Gastrocnemius medialis (tissue), 4 donors: ENCODE results near the gene HSCB.

Experiments
- POLR2A ChIP-seq, 2 donors: fragments of 450-650 bp; IDR thresholded peaks; one replicate each; pipeline ENCODE4 v1.6.1; 2017; ENCODE audit warnings: antibody characterized with exemption in 2 of 2, mild to moderate bottlenecking in 2 of 2, moderate library complexity in 2 of 2
- TF ChIP-seq, protein P1 (sequence below), 5 experiments: fragments of 450-650 bp in 3 of 5; fragments of 200-600 bp in 2 of 5; sonication (generic) in 2 of 5; IDR thresholded peaks in 4 of 5; conservative IDR thresholded peaks in 1 of 5; 1 replicate in 4 of 5; 2 replicates in 1 of 5; pipeline ENCODE4 v1.5.1; 2016 to 2019; ENCODE audit warnings: antibody characterized with exemption in 5 of 5, mild to moderate bottlenecking in 3 of 5, moderate library complexity in 3 of 5

DNA sequence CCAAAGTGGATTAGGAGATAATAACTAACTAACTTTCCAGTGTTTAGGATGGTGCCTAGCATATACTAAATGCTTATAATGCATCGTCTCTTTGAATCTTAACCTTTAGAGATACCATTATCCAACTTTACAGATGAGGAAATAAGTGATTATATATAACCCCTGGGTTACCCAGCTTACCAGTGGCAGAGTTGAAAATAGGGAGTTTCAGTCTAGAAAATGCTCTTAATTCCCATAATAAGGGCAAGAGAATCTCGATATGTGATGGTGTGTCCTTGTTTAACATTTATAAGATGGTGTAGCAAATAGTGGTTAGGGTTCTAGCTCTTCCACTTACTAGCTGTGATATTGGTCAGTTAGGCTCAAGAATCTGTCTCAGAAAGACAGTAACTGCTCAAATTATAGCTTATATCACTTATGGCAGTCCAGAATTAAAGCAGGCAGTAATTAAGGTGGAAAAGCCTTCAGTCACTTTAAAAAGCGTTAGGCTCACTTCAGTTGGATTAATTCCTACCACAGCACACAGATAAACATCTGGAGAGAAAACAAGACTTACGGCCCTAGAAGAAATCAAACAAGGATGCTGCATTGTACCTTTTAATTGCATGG lies 52.2 kb downstream of the HSCB start:
- TF ChIP-seq, protein P1, sequence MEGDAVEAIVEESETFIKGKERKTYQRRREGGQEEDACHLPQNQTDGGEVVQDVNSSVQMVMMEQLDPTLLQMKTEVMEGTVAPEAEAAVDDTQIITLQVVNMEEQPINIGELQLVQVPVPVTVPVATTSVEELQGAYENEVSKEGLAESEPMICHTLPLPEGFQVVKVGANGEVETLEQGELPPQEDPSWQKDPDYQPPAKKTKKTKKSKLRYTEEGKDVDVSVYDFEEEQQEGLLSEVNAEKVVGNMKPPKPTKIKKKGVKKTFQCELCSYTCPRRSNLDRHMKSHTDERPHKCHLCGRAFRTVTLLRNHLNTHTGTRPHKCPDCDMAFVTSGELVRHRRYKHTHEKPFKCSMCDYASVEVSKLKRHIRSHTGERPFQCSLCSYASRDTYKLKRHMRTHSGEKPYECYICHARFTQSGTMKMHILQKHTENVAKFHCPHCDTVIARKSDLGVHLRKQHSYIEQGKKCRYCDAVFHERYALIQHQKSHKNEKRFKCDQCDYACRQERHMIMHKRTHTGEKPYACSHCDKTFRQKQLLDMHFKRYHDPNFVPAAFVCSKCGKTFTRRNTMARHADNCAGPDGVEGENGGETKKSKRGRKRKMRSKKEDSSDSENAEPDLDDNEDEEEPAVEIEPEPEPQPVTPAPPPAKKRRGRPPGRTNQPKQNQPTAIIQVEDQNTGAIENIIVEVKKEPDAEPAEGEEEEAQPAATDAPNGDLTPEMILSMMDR (IDR thresholded peaks at IDR 0.05 in 4 of 5, conservative IDR thresholded peaks at IDR 0.05 in 1 of 5) = no peak
- TF ChIP-seq POLR2A (IDR thresholded peaks at IDR 0.05) = no peak
